Measurements from ENCODE around the gene GPR84. TPM values are rescaled to one million over a fixed set of nuclear protein-coding genes. Genes with fewer than 3 reads are reported as not detected.
A peak's percentile ranks its signal among the peaks of the same experiment; 100 is the strongest.

Gene GPR84
- total and polyA plus RNA-seq, 2 of the 8 experiments (the other 6 are each of a cell fraction or from before 2014, with no cell fraction given) = 0.09 TPM; not detected in 1

GRCh38 chr12:54392485-54393206, 28.4 kb upstream of the GPR84 start:
- peaks cover 0 to 4% of the 10 kb centered on the region in 2 experiments for H4K20me1 ChIP-seq (replicated peaks in 1 of 2; ENCODE audit: control insufficient read depth in 1 of 2, insufficient read depth in 2 of 2, low read length in 2 of 2)
- no peak overlapping the region for H2BK20ac ChIP-seq (ENCODE audit: low read length)
- H3K23me2 ChIP-seq (ENCODE audit: low read depth, low read length) = peaks cover 13% of the 10 kb centered on the region
- H3K4me3 ChIP-seq (ENCODE audit: extremely low read depth in 1 of 4, insufficient read depth in 2 of 4, low read depth in 3 of 4, low read length in 4 of 4) = no peak overlapping the region
- no peaks in the 10 kb centered on the region for H3K79me2 ChIP-seq (ENCODE audit: control insufficient read depth in 1 of 2, insufficient read depth in 2 of 2, low read length in 2 of 2)
- H3K36me3 ChIP-seq (ENCODE audit: control insufficient read depth in 2 of 4, insufficient read depth in 4 of 4, low read length in 3 of 4) = peaks cover 0 to 5% (median 2%) of the 10 kb centered on the region in 4 experiments; a peak in 2 of 8 replicates
- H4K8ac ChIP-seq (ENCODE audit: extremely low read depth, insufficient read depth, low read length) = no peak overlapping the region
- ChIA-PET POLR2A (ENCODE audit: partially characterized antibody) (interaction anchor here (0.8 to 1.3 kb wide), 6 partner anchors 8 to 47 kb away, joined by 3 to 5 read pairs (median 3); partner anchors contain the start of gene ZNF385A), CTCF (ENCODE audit: partially characterized antibody) (interaction anchor here (0.5 to 5.5 kb wide), 29 partner anchors 9 to 451 kb away, joined by 3 to 110 read pairs (median 5); partner anchors contain the start of genes GTSF1, ITGA5 and ZNF385A)
- DNase-seq (ENCODE audit: low read depth in 1 of 2, low spot score in 2 of 2) (no peak), FAIRE-seq (no peak)
- H4K91ac ChIP-seq (replicated peaks; ENCODE audit: insufficient read length, low read length) = no peak overlapping the region
- H3K18ac ChIP-seq (ENCODE audit: extremely low read depth, low read length) = no peak overlapping the region
- no peak overlapping the region for H3K27ac ChIP-seq (ENCODE audit: low read depth, low read length)
- no peak overlapping the region for H2AFZ ChIP-seq (ENCODE audit: low read length)
- H3K9me3 ChIP-seq (ENCODE audit: insufficient read depth in 2 of 2, low read depth in 1 of 2, low read length in 1 of 2) = no peaks in the 10 kb centered on the region
- H3K14ac ChIP-seq (ENCODE audit: insufficient read length) = no peak overlapping the region
- peak overlapping the region; percentile 29; the same call in 1 of the 2 replicates for H2BK12ac ChIP-seq (ENCODE audit: low read depth, low read length)
- H3K56ac ChIP-seq (replicated peaks; ENCODE audit: insufficient read length, low read depth, low read length) = no peak overlapping the region
- 0 out of 2 replicates have a peak, but pooled peaks cover 3% of the 10 kb centered on the region for H3K79me1 ChIP-seq (ENCODE audit: low read depth, low read length)
- no peak overlapping the region for H2BK5ac ChIP-seq (ENCODE audit: low read depth, low read length)
- no peak overlapping the region for H3K23ac ChIP-seq (ENCODE audit: insufficient read length)
- H3K4me2 ChIP-seq (ENCODE audit: insufficient read depth in 1 of 2, low read depth in 2 of 2, low read length in 2 of 2) = no peak overlapping the region; a peak in 1 of 4 replicates
- no peak overlapping the region for H3K9ac ChIP-seq (replicated peaks in 1 of 4; ENCODE audit: extremely low read depth in 1 of 4, low read depth in 3 of 4, low read length in 3 of 4)
- peaks cover 0 to 4% (median 0%) of the 10 kb centered on the region in 4 experiments; a peak in 2 of 7 replicates for H3K27me3 ChIP-seq (replicated peaks in 1 of 4; ENCODE audit: control insufficient read depth in 3 of 4, extremely low read depth in 1 of 4, insufficient read depth in 3 of 4, low read length in 3 of 4)
- H2BK120ac ChIP-seq (replicated peaks; ENCODE audit: low read depth, low read length) = no peak overlapping the region
- 0 out of 2 replicates have a peak overlapping the region, but pooled peaks have one; percentile 2 for H2AK5ac ChIP-seq (ENCODE audit: low read depth, low read length)
- no peak overlapping the region for H2BK15ac ChIP-seq (ENCODE audit: low read length)
- peaks cover 22 to 40% (median 35%) of the 10 kb centered on the region in 4 experiments for H3K4me1 ChIP-seq (replicated peaks in 1 of 4; ENCODE audit: control insufficient read depth in 3 of 4, insufficient read depth in 4 of 4, low read length in 3 of 4)
- no peak overlapping the region for H4K5ac ChIP-seq (ENCODE audit: insufficient read length, low read depth, low read length)
- 94 to 100% methylated on average over 1 to 8 of the region's 8 CpGs for WGBS, 2 experiments (ENCODE audit: extremely low coverage in 1 of 2, insufficient coverage in 1 of 2, insufficient read length in 1 of 2, insufficient replicate concordance in 2 of 2, low coverage in 1 of 2, low lambda C conversion rate in 2 of 2, missing lambda C conversion rate in 1 of 2)
- no peak overlapping the region for H3K4ac ChIP-seq (replicated peaks; ENCODE audit: insufficient read length, low read depth, low read length)
- TF ChIP-seq CHD1 (IDR thresholded peaks at IDR 0.05; ENCODE audit: low read depth, low read length) (no peak), TAF7 (optimal IDR thresholded peaks at IDR 0.05; ENCODE audit: borderline replicate concordance, low read depth, low read length) (no peak), CBX5 (IDR thresholded peaks at IDR 0.05; ENCODE audit: low read depth, low read length) (no peak), RAD21 (IDR thresholded peaks at IDR 0.05 in 1 of 2, conservative IDR thresholded peaks at IDR 0.05 in 1 of 2; ENCODE audit: low read depth in 2 of 2, low read length in 2 of 2) (no peak), EP300 (IDR thresholded peaks at IDR 0.05; ENCODE audit: borderline replicate concordance in 1 of 2, low read depth in 2 of 2, low read length in 2 of 2) (no peak), SIRT6 (IDR thresholded peaks at IDR 0.05; ENCODE audit: low read length) (no peak), JUN (IDR thresholded peaks at IDR 0.05; ENCODE audit: low read depth, low read length) (no peak), CBX8 (IDR thresholded peaks at IDR 0.05; ENCODE audit: borderline replicate concordance, low read depth, low read length) (no peak), FOSL1 (IDR thresholded peaks at IDR 0.05; ENCODE audit: insufficient read depth, low read depth, low read length) (no peak), CEBPB (IDR thresholded peaks at IDR 0.05; ENCODE audit: low read depth, low read length) (no peak), MAFK (IDR thresholded peaks at IDR 0.05; ENCODE audit: low read depth, low read length) (no peak)

Measured in H1 (cell line).